ENCODE results near the gene RAD1.

Gene RAD1

GRCh38 chr5:34915856-34916192 lies 520 bp upstream of the RAD1 start:
- DNase-seq, result peak in 3 of 4 experiments; percentile 14 to 43 (median 25)

GRCh38 chr5:34914671-34915138 lies 599 bp downstream of the RAD1 start:
- peak in 3 of 4 experiments; percentile 3 to 12 (median 6) for DNase-seq

- no peak for DNase-seq
These were observed 2.2 kb downstream of the RAD1 start for GRCh38 chr5:34913072-34913471.

GRCh38 chr5:34905564-34905963 lies 9.7 kb downstream of the RAD1 start:
- peak in 1 of 4 experiments; percentile 7 for DNase-seq

- no peak for DNase-seq
These were observed 12.0 kb downstream of the RAD1 start for GRCh38 chr5:34903260-34903659.

GRCh38 chr5:34900652-34901051 lies 14.7 kb downstream of the RAD1 start:
- no peak for DNase-seq

- no peak for DNase-seq
These were observed 16.2 kb downstream of the RAD1 start for GRCh38 chr5:34899066-34899465.

GRCh38 chr5:34898258-34898895 lies 16.9 kb downstream of the RAD1 start:
- DNase-seq, result peak; percentile 67 to 79 (median 76)

GRCh38 chr5:34897646-34898045 lies 17.7 kb downstream of the RAD1 start:
- no peak for DNase-seq

- no peak for DNase-seq
These were observed 19.5 kb downstream of the RAD1 start for GRCh38 chr5:34895641-34896419.

- DNase-seq, result no peak
These were observed 20.6 kb downstream of the RAD1 start for GRCh38 chr5:34894716-34895115.

- DNase-seq, result no peak
These were observed 22.9 kb downstream of the RAD1 start for GRCh38 chr5:34892414-34892813.

GRCh38 chr5:34891981-34892380 lies 23.3 kb downstream of the RAD1 start:
- DNase-seq, result no peak

- no peak for DNase-seq
These were observed 25.9 kb downstream of the RAD1 start for GRCh38 chr5:34889394-34889793.

GRCh38 chr5:34886392-34887119 lies 28.7 kb downstream of the RAD1 start:
- no peak for DNase-seq

- DNase-seq, result peak in 2 of 4 experiments; percentile 36 to 40
These were observed 34.1 kb downstream of the RAD1 start for GRCh38 chr5:34881246-34881645.

GRCh38 chr5:34876275-34876674 lies 39.0 kb downstream of the RAD1 start:
- no peak for DNase-seq

- DNase-seq, result no peak
These were observed 44.9 kb downstream of the RAD1 start for GRCh38 chr5:34870382-34870781.

- no peak for DNase-seq
These were observed 46.0 kb downstream of the RAD1 start for GRCh38 chr5:34869256-34869655.

GRCh38 chr5:34868791-34869190 lies 46.5 kb downstream of the RAD1 start:
- DNase-seq, result no peak

- no peak for DNase-seq
These were observed 47.6 kb downstream of the RAD1 start for GRCh38 chr5:34867660-34868059.

GRCh38 chr5:34866989-34867471 lies 48.3 kb downstream of the RAD1 start:
- peak in 2 of 4 experiments; percentile 5 to 13 for DNase-seq

GRCh38 chr5:34865091-34865490 lies 50.2 kb downstream of the RAD1 start:
- no peak for DNase-seq

Data from suppressor macrophage (primary cell).